KMS-11 (cell line): ENCODE results near the gene SLC19A2.

Experiments
- H2AFZ ChIP-seq: fragments of 200-600 bp; sonication (generic); 2 replicates; pipeline ENCODE4 v1.6.1; 2016; ENCODE audit warnings: antibody characterized with exemption, mixed run types, low read depth
- H3K27ac ChIP-seq: fragments of 200-600 bp; sonication (generic); 2 replicates; pipeline ENCODE4 v1.6.1; 2016; ENCODE audit warnings: mild to moderate bottlenecking, mixed run types
- H3K27me3 ChIP-seq: fragments of 200-600 bp; sonication (generic); 2 replicates; pipeline ENCODE4 v1.6.1; 2017; ENCODE audit warnings: mild to moderate bottlenecking, low read depth, mixed run types, moderate library complexity; ENCODE audit not compliant: insufficient read depth
- H3K36me3 ChIP-seq: fragments of 200-600 bp; sonication (generic); 2 replicates; pipeline ENCODE4 v1.6.1; 2017; ENCODE audit warnings: mild to moderate bottlenecking, mixed run types; ENCODE audit not compliant: insufficient read depth
- H3K4me1 ChIP-seq: fragments of 200-600 bp; sonication (generic); 2 replicates; pipeline ENCODE4 v1.6.1; 2016; ENCODE audit warnings: mild to moderate bottlenecking, low read depth, mixed run types; ENCODE audit not compliant: poor library complexity, severe bottlenecking
- H3K4me2 ChIP-seq: fragments of 200-600 bp; sonication (generic); 2 replicates; pipeline ENCODE4 v1.7.0; 2016; ENCODE audit warnings: mild to moderate bottlenecking, mixed run types
- H3K4me3 ChIP-seq: fragments of 200-600 bp; sonication (generic); IDR thresholded peaks from 2 replicates; pipeline ENCODE4 v1.6.1; 2017; ENCODE audit warnings: low read depth, low read length, mixed read lengths; ENCODE audit not compliant: insufficient read depth
- H3K79me2 ChIP-seq: fragments of 200-600 bp; sonication (generic); 2 replicates; pipeline ENCODE4 v1.6.1; 2016; ENCODE audit warnings: low read depth, mixed run types; ENCODE audit not compliant: insufficient read depth
- H3K9ac ChIP-seq: fragments of 200-600 bp; sonication (generic); 2 replicates; pipeline ENCODE4 v1.6.1; 2016; ENCODE audit warnings: mild to moderate bottlenecking, mixed run types
- H4K20me1 ChIP-seq: fragments of 200-600 bp; sonication (generic); 2 replicates; pipeline ENCODE4 v1.6.1; 2016; ENCODE audit warnings: mild to moderate bottlenecking, mixed run types; ENCODE audit not compliant: insufficient read depth
- TF ChIP-seq, protein P1 (sequence below): fragments of 200-600 bp; sonication (generic); conservative IDR thresholded peaks from 2 replicates; pipeline ENCODE4 v1.6.1; 2017; ENCODE audit warnings: low read depth, mild to moderate bottlenecking, antibody characterized with exemption, low read length, moderate library complexity, mixed read lengths

SLC19A2 gene

DNA sequence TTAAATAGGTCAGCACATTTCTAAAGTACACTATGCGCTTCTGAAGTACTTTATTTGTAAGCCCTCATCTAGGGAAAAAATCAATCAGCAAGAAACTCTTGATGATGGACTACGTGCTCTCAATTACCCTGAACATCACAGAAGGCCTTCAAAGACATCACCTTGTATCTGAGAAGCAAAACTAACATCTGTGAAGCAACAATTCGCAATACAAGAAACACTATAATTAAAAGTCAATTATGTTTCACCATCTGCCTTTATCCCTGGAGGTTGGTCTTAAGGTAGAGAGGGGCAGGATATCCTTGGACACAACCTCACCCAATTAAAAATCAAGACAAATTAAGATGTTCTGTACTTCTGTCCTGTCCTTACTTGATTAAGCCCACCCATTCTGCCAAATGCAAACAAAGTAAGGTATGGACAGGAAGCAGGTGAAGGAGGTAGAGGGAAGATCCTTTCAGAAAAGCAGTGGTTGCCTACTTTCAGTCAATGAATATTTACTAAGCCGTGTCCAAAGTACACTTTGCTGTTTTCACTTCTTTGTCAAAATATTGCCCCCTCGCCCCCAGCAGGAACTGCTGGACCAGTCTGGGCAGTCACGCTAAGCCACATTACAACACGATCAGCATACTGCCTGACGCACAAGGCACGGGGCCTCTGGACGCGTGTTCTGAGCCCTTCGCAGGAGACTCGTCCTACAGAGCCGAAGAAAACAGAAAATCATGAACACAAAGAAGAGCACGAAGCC is 887 bp downstream of the SLC19A2 start:
- Histone ChIP-seq H3K4me2 (peak overlapping the region; percentile 59), H3K4me1 (peaks cover 26% of the 10 kb centered on the region), H4K20me1 (no peaks in the 10 kb centered on the region), H2AFZ (peak overlapping the region; percentile 96), H3K4me3 (peak overlapping the region; percentile 79), H3K27me3 (no peaks in the 10 kb centered on the region), H3K9ac (peak overlapping the region; percentile 73), H3K27ac (peak overlapping the region; percentile 48), H3K79me2 (peaks cover 17% of the 10 kb centered on the region; the same call in 1 of the 2 replicates), H3K36me3 (no peaks in the 10 kb centered on the region)
- TF ChIP-seq, protein P1, sequence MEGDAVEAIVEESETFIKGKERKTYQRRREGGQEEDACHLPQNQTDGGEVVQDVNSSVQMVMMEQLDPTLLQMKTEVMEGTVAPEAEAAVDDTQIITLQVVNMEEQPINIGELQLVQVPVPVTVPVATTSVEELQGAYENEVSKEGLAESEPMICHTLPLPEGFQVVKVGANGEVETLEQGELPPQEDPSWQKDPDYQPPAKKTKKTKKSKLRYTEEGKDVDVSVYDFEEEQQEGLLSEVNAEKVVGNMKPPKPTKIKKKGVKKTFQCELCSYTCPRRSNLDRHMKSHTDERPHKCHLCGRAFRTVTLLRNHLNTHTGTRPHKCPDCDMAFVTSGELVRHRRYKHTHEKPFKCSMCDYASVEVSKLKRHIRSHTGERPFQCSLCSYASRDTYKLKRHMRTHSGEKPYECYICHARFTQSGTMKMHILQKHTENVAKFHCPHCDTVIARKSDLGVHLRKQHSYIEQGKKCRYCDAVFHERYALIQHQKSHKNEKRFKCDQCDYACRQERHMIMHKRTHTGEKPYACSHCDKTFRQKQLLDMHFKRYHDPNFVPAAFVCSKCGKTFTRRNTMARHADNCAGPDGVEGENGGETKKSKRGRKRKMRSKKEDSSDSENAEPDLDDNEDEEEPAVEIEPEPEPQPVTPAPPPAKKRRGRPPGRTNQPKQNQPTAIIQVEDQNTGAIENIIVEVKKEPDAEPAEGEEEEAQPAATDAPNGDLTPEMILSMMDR = no peak

DNA sequence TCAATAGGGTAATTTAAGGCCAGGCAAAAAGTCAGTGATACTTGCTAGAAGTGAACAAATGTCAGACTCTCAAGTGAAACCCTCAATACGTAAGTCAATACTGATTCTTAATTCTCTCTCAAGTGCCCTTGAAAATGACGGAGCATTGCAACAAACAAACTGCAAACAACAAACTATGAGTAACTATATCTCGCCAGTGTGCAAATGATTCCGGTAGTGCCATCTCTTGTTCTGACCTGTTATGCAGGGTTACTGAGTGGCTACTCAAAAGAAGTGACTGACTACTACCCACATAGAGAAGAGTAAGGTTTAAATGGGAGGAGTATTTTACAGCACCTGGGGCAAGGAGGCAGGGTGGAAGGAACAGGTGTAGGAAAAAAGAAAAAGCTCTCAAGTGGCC is 1.6 kb downstream of the SLC19A2 start:
- Histone ChIP-seq H3K4me1 (peaks cover 26% of the 10 kb centered on the region), H3K79me2 (peaks cover 18% of the 10 kb centered on the region; the same call in 1 of the 2 replicates), H3K27ac (no peak overlapping the region), H3K36me3 (no peaks in the 10 kb centered on the region), H3K4me2 (peak overlapping the region; percentile 59), H3K4me3 (no peak overlapping the region), H3K27me3 (no peaks in the 10 kb centered on the region), H3K9ac (no peak overlapping the region), H2AFZ (no peak overlapping the region), H4K20me1 (no peaks in the 10 kb centered on the region)
- TF ChIP-seq, protein P1 = no peak

DNA sequence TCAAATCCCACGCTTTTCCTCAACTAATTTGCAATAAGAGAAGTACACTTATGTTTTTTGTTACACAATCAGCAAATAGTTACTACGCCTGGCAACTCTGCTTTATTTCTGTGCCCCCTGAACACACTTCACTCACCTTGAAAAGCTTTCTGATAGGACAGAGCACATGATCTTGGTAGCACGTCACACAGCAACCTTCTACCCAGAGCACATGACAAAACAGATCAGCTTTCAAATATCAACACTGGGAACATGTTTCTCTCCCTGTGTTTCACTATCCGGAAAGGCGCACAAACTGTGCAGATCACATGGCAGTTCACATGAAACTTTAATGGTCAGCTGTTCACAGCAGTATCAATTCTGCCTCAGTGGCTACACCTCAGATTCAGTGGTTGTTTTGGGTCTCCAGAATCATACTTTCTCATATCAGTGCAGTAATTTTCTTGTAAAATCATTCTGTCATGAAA is 2.2 kb downstream of the SLC19A2 start:
- Histone ChIP-seq H3K9ac (no peak overlapping the region), H3K4me1 (peaks cover 26% of the 10 kb centered on the region), H3K27me3 (no peaks in the 10 kb centered on the region), H3K79me2 (peaks cover 24% of the 10 kb centered on the region; the same call in 1 of the 2 replicates), H4K20me1 (no peaks in the 10 kb centered on the region), H3K4me2 (peak overlapping the region; percentile 59; the same call in 1 of the 2 replicates), H2AFZ (no peak overlapping the region), H3K4me3 (no peak overlapping the region), H3K27ac (no peak overlapping the region), H3K36me3 (no peaks in the 10 kb centered on the region)
- TF ChIP-seq, protein P1 = no peak

DNA sequence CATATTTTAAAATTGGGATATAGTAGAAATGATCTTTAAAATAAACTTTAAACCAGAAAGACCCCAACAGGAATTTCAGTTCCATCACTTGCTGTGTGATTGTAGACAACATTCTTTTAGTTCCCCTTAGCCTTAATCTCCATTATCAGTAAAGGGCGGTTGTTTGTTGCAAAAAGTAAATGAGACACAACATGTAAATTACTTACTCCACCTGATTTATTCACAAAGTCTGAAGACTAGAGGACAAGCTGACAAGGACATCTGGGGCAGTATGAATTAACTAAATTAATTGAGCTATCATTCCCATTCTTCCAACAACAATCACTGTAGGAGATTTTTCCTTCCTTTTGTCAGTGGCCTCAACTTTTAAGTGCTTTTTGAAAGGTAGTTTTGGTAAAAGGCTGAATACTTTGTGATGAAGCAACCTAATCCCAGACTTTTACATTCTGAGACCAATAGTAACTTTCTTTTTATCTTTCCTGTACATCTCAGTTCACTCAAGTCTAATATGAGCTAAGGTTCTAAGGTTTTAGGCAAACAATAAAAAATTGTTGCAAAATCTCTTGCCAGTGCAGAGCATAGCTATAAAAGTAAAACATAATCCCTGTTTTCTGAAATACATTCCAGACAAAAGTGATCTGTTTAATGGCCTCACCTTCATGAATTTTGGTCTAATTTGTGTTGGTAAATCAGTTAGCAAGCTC is 6.2 kb downstream of the SLC19A2 start:
- Histone ChIP-seq H3K79me2 (peaks cover 25% of the 10 kb centered on the region; the same call in 1 of the 2 replicates), H3K36me3 (no peaks in the 10 kb centered on the region), H3K4me3 (no peak overlapping the region), H4K20me1 (no peaks in the 10 kb centered on the region), H3K9ac (no peak overlapping the region), H3K4me2 (no peak overlapping the region), H3K27me3 (no peaks in the 10 kb centered on the region), H3K27ac (no peak overlapping the region), H3K4me1 (peaks cover 17% of the 10 kb centered on the region), H2AFZ (no peak overlapping the region)
- TF ChIP-seq, protein P1 = no peak
